NCI-H345 (cell line): Measurements from ENCODE around the gene DPEP3.

Source experiments
- DNase-seq: peaks from one replicate; lab custom pipeline; 2025; lab: John Stamatoyannopoulos, UW

Gene DPEP3

DNA sequence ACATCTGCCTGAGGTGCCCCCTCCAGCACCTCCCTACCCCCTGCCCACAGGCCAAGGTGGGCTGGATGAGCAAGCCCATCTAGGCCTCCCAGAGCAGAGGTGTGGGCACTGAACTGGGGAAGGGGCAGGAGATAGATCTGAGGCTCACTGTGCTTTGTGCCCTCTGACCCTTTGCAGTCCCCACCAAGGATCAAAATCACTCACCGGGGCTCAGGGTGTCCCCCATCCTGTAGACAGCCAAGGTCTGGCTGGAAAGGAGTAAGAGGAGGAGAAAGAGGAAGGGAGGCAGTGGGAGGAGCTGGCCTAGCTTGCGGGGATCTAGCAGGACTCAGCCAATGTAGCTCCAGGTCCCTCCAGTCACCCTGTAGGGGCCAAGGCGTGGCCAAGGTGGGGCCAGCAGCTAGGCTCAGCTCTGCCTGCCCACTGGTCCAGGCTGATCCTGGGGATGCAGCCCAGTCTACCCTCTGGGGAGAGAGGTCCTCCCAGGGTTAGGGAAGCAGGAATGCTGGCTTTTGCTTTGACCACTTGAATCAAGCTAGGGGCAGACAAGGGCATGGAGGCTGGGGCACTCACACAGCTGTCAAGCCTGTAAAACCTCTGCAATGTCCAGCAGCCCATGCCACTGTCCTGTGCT lies 13.6 kb downstream of the DPEP3 start:
- no peak for DNase-seq

DNA sequence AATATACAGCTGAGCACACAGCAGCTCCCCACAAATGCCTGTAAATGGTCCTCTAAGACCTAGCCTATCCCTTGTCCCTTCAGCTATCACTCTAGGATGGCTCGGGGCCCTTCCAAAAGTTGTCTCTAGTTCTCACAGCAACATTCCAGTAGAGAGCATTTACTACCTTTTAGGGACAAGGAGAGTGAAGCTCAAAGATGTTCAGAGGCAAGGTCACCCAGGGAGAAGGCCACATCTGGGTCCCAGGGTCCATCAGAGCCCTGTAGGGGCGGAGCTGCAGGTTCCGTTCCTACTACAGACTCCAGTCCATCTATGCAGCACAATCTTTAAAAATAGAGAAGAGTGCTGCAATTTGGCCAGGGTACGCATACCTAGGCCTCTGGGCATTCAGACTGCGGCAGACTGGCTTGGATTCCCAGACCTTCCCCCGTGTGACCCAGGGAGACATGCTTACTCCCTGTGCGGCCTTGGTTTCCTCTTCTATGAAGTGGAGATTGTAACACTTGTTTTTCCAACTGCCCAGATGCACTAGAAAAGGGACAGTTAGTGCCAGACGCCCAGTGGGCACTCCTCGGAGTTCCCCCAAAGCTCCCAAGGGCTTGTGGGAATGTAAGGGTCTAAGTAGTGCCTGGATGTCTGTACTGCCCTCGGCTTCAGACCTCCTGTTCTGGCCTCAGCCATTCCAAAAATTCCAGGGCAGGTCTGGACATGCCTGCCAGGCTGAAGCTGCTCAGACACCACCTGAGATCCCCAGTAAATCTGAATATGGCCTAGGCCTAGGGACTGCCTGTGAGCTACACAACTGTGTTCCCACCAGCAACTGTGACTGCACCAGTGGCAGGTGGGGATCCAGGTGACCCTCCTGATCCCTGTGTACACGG lies 14.4 kb downstream of the DPEP3 start:
- DNase-seq, result no peak

DNA sequence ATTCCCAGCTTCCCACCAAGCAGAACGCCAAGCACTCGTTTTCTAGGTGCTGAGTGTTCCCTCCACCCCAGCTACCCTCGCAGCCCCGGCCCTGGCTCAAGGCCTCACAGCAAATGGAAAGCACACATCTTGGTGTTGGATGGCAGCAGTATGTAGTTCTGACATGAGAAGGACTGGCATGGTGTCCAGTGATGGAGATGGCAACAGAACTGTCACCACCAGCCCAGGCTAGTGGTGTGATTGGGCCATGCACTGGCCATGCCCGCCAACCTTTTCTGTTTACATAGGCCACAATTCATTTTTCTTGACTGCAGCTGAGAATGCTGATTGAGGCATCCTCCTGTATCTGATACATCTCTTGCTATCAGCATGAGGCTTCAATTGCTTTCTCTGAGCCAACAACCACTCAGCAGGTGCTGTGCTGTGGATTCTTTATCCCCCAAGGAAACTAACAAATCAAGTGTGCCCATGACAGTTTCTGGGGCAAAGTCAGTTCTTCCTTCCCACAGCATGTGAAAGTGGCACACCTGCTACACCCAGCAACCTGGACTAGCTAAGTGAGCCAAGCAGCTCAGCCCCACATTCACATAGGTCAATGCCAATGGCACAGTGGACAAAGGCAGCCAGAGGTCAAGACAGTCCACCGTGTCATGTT lies 15.7 kb downstream of the DPEP3 start:
- DNase-seq, result peak; percentile 10

DNA sequence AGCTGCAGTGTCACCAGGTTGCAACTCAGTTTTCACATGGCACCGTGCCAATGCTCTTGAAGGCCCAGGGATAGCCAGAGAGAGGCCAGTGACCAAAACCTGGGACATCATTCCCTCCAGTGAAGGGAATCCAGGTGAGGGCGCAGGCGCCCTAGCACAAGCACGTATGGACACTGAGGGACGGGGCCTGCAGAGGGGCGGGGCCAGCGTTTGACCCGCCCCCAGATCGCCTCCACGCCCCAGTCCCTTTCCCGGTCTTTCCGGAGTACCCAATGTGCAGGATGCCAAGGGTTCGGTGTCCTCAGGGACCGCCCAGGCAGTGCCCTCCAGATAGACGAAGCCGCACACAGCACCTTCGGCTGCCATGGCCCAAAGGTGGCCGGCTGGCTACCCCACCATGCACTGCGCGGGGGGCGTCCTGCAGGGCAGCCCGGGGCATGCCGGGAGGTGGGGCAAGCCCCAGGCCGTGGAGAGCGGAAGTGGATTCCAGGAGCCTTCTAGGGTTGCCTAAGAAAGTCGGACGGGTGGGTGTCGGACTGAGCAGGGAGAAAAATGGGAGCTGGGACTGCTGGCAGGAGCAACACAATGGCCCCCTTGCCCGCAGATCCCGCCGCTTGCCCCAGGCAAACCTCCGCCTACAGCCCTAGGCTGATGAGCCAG lies 16.5 kb downstream of the DPEP3 start:
- DNase-seq, result peak; percentile 5

DNA sequence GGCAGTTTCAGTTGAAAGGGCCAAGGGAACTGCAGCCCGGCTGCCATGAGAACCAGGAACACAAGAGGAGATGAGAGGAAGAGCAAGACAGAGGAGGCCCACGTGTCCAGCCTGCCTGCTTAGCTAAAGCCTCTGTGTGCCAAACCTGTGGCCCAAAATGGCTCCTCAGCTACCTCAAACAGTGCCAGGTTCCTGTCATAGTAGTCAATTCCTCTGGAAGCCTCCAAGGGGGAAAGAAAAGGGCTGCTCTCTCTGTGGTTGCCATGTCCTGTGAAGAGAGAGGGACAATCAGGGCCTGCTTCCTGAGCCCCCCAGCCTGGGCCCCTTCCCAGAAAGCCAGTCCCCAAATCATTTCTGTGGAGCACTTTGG lies 17.0 kb downstream of the DPEP3 start:
- no peak for DNase-seq

DNA sequence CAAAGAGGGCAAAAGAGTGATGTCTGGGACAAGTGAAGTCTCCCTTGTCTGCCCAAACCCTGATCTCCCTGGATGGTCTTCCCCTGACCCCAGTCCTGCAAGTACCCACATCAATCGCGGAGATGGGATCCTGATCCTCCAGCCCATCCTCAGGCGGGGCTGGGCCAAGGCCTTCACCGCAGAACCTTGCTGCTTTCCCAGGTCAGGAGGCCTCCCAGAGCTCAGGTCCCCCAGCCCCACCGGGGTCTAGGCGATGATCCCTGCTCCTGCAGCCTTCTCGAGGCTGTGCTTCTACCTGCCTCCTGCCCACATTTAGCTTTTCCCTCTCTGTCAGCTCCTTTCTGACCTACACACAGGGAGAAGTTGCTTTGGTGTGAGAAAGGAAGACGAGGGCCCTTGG lies 18.2 kb downstream of the DPEP3 start:
- DNase-seq, result no peak

DNA sequence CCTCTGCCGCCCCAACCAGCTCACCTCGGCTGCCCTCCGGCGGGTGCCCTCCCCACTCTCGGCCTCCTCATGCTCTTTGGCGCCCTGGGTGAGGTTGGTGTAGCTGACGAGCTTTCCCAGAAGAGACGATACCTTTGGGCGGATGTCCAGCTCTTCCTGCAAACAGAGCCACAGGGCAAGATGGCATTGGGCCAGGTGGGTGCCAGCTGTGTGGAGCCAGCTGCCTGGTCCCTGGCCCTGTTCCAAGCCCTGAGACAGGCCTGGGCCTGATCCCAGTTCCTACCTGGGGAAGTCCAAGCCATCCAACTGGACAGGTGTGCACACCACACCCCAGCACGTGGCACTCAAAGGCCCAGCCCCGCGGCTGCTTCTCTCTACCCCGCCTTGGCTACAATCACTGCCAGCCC lies 18.7 kb downstream of the DPEP3 start:
- peak; percentile 94 for DNase-seq

DNA sequence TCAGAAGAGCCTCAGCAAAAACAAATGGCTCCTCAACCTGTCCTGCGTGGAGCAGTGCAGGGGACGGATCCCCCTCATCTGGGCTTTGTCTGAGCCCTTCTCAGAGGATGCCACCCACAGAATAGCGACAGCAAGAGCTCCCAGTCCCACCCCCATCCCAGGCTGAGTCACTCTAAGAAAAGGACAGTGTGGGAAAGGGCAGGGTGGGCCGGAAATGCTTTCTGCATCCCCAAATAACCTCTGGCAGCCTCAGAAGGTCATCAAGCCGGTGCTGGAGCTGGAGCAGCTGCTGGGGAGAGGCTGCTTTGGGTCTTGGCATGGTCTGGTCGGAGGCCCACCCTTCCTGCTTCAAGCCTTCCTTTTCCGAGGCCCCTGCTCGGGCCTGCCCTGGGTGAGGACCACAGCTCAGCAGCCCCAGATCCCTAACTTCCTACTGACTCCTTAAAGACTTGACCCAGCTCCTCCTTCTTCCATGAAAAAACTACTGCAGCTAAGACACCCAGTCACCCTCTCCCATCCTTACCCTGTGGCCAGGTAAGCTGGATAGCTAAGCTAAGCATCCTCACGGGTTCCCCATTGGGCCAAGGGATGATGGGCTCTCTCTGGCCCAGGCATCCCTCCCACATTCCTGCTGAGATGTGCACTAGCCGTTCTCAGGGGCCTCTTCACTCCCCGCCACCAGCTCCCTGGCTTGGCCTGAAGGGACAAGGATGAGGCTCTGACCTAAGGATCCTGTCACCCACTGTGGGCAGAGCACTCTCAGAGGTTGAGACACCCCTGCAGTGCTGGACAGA lies 20.6 kb downstream of the DPEP3 start:
- DNase-seq, result no peak

DNA sequence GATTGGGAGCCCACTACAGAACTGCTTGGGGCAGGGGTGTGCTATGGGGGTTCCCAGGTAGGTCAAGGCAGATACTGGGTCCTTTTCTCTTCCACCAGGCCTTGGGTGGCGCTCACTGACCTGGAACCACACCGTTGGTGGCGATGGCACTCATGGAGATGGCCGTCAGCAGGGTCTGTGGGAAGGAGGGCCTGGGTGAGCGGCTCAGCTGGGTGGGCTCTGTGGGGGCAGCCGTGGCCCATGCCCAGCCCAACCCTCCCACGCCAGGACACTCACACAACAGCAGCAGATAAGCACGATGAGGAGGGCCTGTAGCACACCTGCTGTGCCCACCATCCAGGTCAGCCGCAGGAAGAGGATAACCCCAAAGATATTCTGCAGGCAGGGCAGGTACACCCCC lies 22.7 kb downstream of the DPEP3 start:
- DNase-seq, result no peak

DNA sequence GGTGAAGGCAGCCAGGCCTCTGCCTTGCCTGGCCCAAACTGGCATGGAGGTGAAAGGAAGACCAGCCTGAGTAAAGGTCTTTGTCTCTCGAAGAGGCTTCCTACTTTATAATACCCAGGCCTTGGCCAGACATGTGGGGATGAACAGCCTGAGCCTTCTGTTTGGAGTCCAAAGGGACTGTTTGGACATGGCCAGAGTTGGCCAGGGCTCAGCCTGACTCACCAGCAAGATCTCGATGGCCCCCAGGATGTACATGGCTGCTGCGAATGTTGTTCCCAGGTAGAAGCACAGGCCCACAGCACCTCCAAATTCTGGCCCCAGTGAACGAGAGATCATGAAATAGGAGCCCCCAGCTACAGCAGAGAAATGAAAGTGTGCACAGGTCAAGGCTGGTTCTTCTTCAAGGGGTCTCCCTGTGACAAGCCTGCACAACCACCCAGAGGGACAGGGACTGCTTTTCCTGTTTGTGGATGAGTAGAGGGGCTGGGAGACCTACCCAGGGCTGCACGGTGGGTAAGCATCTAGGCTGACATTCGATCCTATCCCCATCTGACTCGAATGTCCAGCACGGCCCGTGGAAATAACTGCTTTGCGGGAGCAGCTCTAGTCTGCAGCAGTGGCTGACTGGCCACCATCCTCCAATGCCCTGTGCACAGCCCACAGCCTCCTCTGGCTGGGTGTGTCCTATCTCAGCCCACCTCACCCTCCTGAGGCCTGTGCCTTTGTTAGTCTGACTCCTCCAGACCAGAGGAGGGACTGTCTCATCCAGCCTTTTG lies 25.7 kb downstream of the DPEP3 start:
- no peak for DNase-seq

DNA sequence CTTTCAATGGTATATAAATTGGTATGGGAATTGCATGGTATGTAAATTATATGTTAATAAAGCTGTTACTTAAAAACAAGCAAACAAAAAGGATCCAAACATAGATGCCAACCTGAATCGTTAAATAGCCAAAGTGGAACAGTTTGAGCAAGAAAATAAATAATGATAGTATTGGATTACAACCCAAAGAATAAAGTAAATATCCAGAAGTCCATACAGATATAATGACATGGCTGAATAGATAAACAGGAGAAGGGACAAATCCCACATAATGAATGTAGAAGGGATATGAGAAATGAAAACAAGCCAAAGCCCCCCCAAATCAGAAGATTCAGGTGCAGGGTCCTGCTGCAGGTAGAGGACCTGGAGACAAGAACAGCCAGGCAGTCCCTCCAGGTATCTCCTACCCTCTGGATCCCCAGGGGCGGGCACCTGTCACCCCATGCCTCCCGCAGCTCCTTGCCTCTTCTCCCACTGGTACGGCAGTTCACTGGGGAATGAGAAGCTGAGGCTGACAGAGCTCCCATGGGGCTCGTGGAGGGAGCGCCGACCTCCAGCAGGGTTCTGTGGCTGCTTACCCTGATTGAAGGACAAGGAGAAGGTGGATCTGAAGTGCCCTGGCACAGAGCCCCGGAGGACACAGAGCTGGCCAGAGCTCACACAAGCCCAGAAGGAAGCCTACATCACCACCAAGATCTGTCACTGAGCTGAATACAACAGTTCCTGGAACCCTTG lies 26.5 kb downstream of the DPEP3 start:
- DNase-seq, result no peak

DNA sequence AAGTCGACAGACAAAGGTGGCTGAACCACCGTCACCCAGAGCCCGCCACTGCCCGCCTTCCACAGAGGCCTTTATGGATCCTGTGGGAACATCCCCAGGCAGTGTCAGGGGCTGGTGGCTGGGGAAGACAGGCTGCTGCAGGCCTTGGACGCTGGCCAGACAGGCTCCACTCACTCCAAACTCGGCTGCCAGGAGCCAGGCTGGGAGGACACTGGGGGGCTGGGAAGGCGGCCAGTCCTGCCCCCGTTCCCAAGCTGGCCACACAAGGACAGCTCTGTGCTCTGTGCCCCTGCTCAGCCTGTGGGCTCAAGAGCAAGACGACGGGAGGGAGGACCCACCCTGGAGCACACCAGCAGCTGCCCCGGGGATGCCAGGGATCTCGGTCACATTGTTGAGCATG lies 28.8 kb downstream of the DPEP3 start:
- DNase-seq, result no peak

DNA sequence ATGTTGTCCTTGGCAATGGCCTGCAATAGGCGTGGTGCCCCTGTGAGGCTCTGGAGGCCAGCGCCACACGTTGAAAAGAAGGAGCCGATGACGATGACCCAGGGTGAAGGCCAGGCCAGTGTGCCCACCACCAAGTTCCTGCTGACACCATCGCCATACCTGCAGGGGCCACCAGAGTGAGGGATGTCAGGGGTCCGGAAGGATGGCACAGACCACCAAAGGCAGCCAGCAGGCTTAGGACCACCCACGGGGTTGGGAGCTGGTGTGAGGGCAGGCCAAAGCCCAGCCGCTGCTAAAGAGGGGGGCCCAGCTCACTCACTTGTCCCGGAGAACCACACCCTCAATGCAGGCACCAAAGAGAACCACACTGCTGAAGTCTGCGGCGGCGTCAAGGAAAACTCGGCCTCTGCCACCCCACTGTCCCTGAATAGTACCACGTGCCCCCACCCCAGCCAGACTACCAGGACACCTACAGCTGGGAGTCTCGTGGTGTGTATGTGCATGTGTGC lies 29.9 kb downstream of the DPEP3 start:
- no peak for DNase-seq

DNA sequence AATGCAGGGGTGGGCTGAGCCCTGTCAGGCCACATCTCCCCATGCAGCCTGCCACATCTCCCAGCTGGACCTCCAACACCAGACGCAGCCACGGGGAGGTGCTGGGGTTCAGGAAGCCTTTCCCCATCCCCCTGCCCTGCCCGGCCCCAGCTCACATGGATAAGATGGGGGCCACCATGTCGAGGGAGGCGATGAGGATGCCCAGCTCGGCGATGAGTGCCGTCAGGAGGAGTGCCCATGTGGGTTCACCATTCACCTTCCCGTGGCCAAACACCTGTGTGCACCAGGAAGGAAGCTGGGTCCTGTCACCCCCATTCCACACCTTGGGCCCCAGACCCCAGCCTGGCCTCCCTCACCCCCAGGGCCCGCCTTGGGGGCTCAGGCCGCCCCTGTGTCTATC lies 30.7 kb downstream of the DPEP3 start:
- no peak for DNase-seq

DNA sequence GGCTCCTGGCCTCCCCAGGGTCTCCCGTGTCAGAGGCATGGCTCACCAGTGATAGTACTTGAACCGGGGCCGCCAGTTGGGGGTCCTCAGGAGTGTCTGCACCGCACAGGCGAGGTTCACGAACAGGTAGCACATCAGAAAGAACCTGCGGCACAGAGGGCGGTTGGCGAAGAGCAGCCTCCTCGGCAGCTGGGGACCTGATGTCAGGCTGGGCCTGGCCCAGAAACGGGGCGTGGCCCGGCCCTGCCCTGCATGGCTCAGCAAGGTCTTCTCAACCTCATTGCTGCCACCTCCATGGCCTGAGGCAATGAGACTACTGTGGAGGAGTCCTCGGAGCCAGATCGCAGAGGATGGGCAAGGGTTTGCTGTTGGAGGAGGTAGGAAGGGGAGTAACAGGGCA lies 32.3 kb downstream of the DPEP3 start:
- DNase-seq, result no peak

DNA sequence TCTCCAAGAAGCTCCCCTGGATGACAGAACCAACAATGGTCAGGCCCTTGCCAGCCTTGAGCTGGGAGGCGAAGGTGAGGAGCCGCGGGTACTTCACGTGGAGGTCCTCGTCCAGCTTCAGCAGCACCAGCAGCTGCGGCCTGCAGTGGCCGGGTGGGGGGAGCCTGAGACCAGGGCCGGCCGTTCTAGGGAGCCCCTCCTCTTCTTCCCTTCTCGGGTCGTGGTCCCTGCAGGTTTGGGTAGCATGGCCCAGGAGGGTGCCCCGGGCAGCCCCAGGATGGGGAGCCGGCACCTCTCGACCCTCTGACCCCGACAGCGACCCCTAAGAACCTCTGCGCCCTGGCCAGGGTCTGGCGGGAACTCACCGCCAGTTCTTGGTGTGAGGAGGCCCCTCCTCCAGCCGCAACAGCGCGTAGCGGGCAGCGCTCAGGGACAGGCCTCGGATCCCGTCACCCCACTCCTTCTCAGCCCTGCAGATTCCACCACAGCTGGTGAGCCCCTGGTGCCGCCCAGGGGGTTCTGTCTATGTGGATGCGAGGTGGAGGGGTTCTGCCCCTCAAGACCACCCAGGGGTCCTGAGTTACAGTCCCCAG lies 33.2 kb downstream of the DPEP3 start:
- DNase-seq, result no peak

DNA sequence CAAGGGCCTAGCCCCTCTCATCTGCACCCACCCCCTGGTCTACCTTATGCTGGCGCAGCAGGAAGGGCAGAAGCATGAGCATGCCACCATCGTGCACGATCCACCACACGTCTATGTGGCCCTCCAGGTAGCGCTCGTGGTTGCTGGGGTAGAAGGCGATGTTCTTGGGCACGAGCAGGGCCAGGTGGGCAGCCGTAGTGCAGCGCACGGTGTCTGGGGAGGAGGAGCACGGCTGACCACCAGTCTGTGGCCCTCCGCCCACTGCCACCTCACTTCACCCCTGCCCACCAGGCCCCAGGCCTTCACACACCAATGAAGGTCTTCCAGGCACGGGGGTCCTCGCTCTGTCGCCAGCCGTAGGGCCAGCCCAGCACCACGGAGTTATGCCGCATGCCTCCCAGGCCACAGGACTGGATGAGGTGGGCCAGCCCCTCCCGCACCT lies 34.1 kb downstream of the DPEP3 start:
- no peak for DNase-seq

DNA sequence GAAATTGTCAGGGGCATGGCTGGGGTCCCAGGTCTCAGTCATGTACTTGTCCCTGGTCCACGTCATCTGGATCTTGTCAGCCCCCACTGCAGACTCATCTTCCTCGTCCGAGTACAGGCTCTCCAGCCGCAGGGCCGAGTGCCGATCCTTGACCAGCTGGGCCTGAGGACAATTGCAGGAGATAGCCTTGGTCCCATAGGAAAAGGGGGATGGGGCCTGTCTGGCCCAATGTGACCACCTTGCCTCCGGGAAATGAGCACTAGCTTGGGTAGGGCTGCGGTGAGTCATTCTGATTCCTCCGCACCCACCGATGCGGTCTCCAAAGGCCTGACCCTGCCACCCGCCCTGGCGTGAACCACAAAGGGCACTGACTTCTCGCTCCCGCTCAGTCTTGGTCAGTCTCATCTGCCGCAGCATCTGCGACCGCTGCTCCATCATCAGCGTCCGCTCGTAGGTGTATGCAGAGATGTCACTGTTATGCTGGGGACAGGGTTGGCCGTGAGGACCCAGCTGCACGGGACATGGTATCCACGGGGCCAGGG lies 34.8 kb downstream of the DPEP3 start:
- no peak for DNase-seq

DNA sequence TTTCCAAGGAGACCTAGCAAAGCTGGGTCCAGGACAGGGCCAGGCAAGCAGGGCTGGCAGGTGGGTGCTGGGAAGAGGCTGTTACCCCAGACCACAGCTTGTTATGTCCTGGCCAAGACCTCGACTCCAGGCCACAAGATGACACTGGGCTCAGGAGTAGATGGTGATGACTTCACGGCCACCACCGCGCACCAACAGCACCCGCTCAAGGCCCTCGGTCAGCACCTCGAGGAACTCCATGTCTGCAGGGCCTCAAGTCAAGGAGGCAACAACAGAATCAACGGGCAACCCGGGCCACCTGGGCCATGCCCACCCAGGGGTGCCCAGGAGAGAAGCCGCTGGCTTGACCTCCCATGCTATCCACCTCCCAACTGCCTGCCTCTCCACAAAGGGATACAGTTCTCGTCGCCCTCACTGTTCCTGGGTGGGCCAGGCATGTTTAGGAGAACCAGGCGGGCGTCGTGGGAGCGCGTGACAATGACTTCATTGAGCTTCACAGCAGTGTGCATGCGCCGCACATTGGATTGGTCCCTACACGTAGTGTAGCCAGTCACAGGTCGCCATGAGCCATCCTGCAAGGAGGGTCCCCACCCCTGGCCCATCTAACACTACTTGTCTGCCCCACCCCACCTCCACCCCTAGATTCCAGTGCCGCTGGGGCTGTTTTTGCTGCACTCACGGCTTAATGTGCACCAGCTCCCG lies 35.5 kb downstream of the DPEP3 start:
- DNase-seq, result no peak
